ENCODE results near the gene AFF3. TPM values are rescaled to one million over a fixed set of nuclear protein-coding genes. Genes with fewer than 3 reads are reported as not detected.

AFF3 gene
- total and polyA plus RNA-seq, 10 donors = 6.0 to 92.2 (median 64.0) TPM

DNA sequence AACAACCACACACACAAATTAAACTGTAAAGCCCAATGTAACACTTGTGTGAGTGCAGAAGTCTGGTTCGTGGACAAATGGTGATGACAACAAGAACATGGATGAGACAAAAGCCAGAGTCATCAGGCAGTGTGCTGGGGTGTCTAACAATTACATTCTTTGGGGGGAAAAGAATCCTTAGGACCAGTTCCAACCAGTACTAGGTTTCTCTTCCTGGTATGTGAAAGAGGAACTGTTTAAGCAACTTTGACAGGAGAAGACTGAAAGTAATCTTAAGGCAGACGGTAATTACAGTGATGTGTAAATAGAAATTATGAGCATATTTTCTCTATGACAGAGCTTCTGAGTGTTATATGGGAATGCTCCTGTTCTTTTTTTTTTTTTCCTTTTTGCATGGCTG is 133.4 kb downstream of the AFF3 start:
- no peak for DNase-seq

DNA sequence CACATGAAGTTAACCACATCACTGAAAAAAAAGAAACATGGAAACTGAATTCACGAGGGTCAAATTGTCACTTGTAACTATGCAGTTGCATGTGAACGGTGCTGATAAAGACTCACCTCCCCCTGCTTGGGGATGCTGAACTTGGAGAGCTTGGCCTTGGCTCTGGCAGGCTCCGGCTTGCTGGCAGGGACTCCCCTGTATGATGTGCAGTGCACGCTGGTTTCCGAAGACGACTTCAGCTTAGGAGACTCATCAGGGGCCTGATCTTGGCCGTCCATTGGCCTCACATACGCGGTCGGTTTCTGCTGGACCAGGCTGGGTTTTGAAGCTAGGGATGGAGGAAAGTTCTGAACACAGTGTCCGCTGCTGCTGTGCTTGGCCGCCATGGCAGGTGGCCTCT is 135.9 kb downstream of the AFF3 start:
- TF ChIP-seq POLR2AphosphoS5 (IDR thresholded peaks at IDR 0.05) = peak in 1 of 3 donors; percentile 45
- TF ChIP-seq, protein P1, sequence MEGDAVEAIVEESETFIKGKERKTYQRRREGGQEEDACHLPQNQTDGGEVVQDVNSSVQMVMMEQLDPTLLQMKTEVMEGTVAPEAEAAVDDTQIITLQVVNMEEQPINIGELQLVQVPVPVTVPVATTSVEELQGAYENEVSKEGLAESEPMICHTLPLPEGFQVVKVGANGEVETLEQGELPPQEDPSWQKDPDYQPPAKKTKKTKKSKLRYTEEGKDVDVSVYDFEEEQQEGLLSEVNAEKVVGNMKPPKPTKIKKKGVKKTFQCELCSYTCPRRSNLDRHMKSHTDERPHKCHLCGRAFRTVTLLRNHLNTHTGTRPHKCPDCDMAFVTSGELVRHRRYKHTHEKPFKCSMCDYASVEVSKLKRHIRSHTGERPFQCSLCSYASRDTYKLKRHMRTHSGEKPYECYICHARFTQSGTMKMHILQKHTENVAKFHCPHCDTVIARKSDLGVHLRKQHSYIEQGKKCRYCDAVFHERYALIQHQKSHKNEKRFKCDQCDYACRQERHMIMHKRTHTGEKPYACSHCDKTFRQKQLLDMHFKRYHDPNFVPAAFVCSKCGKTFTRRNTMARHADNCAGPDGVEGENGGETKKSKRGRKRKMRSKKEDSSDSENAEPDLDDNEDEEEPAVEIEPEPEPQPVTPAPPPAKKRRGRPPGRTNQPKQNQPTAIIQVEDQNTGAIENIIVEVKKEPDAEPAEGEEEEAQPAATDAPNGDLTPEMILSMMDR (IDR thresholded peaks at IDR 0.05 in 8 of 11, conservative IDR thresholded peaks at IDR 0.05 in 3 of 11) = no peak
- intact Hi-C loops (cut with DNase I; ENCODE audit: low total_unique reads) = no loop called here
- Histone ChIP-seq H3K9me3 (no peaks in the 10 kb centered on the region), H3K36me3 (peaks cover 0 to 85% (median 10%) of the 10 kb centered on the region in 6 donors), H3K4me1 (peaks cover 0 to 23% (median 8%) of the 10 kb centered on the region in 6 donors), H3K4me3 (no peak overlapping the region), H3K27me3 (replicated peaks in 1 of 7) (no peaks in the 10 kb centered on the region), H3K27ac (no peak overlapping the region)
- no peak for DNase-seq
- WGBS, 5 donors = 90 to 95% (median 94%) methylated on average over 7 to 12 of the region's 12 CpGs

More for the DNA sequence above, 133.4 kb downstream of the AFF3 start:
- no peaks in the 10 kb centered on the region for H3K9me3 ChIP-seq
- peak overlapping the region in 4 of 8 donors; percentile 31 to 56 (median 34) for H3K27ac ChIP-seq
- WGBS, 5 donors = 45 to 68% (median 50%) methylated on average over 2 of the region's 2 CpGs
- H3K27me3 ChIP-seq (replicated peaks in 1 of 7) = no peaks in the 10 kb centered on the region
- intact Hi-C loops (cut with DNase I; ENCODE audit: low total_unique reads) = no loop called here
- peaks cover 0 to 64% (median 10%) of the 10 kb centered on the region in 6 donors for H3K36me3 ChIP-seq
- no peak overlapping the region for H3K4me3 ChIP-seq
- H3K4me1 ChIP-seq = peaks cover 0 to 23% (median 8%) of the 10 kb centered on the region in 6 donors
- TF ChIP-seq, protein P1 (IDR thresholded peaks at IDR 0.05 in 8 of 11, conservative IDR thresholded peaks at IDR 0.05 in 3 of 11) = no peak
- no peak for TF ChIP-seq POLR2A (IDR thresholded peaks at IDR 0.05)
- TF ChIP-seq POLR2AphosphoS5 (IDR thresholded peaks at IDR 0.05) = no peak

DNA sequence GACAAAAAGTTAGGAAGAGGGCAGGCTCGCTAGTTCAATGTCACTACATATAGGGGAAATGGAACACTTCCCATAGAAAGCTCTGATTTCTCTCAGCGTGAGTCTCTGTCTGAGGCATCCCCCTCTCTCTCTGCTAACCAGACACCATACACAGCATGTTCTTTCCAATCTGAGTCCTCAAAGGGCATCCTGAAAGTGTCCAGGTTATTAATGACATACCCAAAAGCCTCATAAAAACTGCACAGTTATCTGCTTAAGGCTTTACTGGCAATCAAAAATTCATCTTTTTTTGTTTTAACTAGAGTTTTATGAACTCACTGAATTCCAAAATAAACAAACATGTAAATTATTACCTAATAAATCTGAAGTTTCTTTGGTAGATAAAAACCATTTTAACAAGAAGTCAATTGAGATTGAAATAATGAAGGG is 137.4 kb downstream of the AFF3 start:
- Histone ChIP-seq H3K4me3 (no peak overlapping the region), H3K36me3 (peaks cover 0 to 87% (median 10%) of the 10 kb centered on the region in 6 donors), H3K27ac (no peak overlapping the region), H3K27me3 (replicated peaks in 1 of 7) (no peaks in the 10 kb centered on the region), H3K9me3 (no peaks in the 10 kb centered on the region), H3K4me1 (peaks cover 0 to 11% (median 7%) of the 10 kb centered on the region in 6 donors)
- WGBS, 5 donors = 58 to 79% (median 69%) methylated on average over 2 of the region's 2 CpGs
- intact Hi-C loops (cut with DNase I; ENCODE audit: low total_unique reads) = no loop called here
- no peak for DNase-seq
- TF ChIP-seq, protein P1 (IDR thresholded peaks at IDR 0.05 in 8 of 11, conservative IDR thresholded peaks at IDR 0.05 in 3 of 11) = no peak
- no peak for TF ChIP-seq POLR2A (IDR thresholded peaks at IDR 0.05)
- no peak for TF ChIP-seq POLR2AphosphoS5 (IDR thresholded peaks at IDR 0.05)

DNA sequence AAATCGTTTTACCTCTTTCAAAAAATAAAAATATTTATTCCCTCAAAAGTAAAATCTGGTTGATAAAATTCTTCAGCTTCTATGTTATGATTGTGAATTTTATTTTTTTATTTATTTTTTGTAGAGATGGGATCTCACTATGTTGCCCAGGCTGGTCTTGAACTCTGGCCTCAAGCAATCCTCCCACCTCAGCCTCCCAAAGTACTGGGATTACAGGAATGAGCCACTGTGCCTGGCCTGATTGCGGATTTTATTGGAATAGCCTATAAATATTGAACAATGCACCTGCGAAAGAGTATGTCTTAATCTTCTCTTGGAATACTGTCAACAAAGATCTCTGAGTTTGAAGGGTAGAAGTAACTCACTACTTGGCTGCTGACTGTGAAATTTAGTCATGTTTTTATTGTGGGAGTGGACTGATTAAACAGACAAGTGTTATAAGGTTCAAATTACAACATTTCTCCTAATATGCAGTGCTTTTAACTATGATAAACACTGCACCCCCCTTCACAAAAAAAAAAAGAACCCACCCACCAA is 138.0 kb downstream of the AFF3 start:
- WGBS, 5 donors = 90 to 93% (median 90%) methylated on average over 3 of the region's 3 CpGs
- Histone ChIP-seq H3K36me3 (peaks cover 0 to 93% (median 10%) of the 10 kb centered on the region in 6 donors), H3K4me3 (no peak overlapping the region), H3K4me1 (peaks cover 0 to 6% (median 2%) of the 10 kb centered on the region in 6 donors), H3K27me3 (replicated peaks in 1 of 7) (no peaks in the 10 kb centered on the region), H3K9me3 (no peaks in the 10 kb centered on the region), H3K27ac (no peak overlapping the region)
- TF ChIP-seq POLR2A (IDR thresholded peaks at IDR 0.05) (no peak), POLR2AphosphoS5 (IDR thresholded peaks at IDR 0.05) (no peak)
- TF ChIP-seq, protein P1 (IDR thresholded peaks at IDR 0.05 in 8 of 11, conservative IDR thresholded peaks at IDR 0.05 in 3 of 11) = no peak
- intact Hi-C loops (cut with DNase I; ENCODE audit: low total_unique reads) = no loop called here
- no peak for DNase-seq

All from spleen (tissue), 11 donors.